ENCODE results near the gene NKX6-1.
A peak's percentile ranks its signal among the peaks of the same experiment; 100 is the strongest.

Gene NKX6-1

GRCh38 chr4:84497504-84498202, 1.4 kb downstream of the NKX6-1 start:
- DNase-seq = no peak

- DNase-seq = no peak
These were observed 2.2 kb downstream of the NKX6-1 start for GRCh38 chr4:84496706-84497503.

GRCh38 chr4:84496331-84496705, 2.8 kb downstream of the NKX6-1 start:
- DNase-seq = peak in 1 of 2 donors; percentile 50

- no peak for DNase-seq
These were observed 3.3 kb downstream of the NKX6-1 start for GRCh38 chr4:84495794-84496261.

GRCh38 chr4:84495118-84495793, 3.8 kb downstream of the NKX6-1 start:
- no peak for DNase-seq

GRCh38 chr4:84494531-84494930, 4.6 kb downstream of the NKX6-1 start:
- no peak for DNase-seq

GRCh38 chr4:84494076-84494475, 5.0 kb downstream of the NKX6-1 start:
- DNase-seq = no peak

GRCh38 chr4:84493092-84493850, 5.8 kb downstream of the NKX6-1 start:
- no peak for DNase-seq

GRCh38 chr4:84492737-84493091, 6.4 kb downstream of the NKX6-1 start:
- DNase-seq = no peak

GRCh38 chr4:84492290-84492689, 6.8 kb downstream of the NKX6-1 start:
- no peak for DNase-seq

- no peak for DNase-seq
These were observed 7.6 kb downstream of the NKX6-1 start for GRCh38 chr4:84491481-84491880.

GRCh38 chr4:84490663-84491062, 8.4 kb downstream of the NKX6-1 start:
- no peak for DNase-seq

- no peak for DNase-seq
These were observed 14.9 kb downstream of the NKX6-1 start for GRCh38 chr4:84484236-84484635.

GRCh38 chr4:84483688-84484087, 15.4 kb downstream of the NKX6-1 start:
- DNase-seq = no peak

- DNase-seq = no peak
These were observed 16.2 kb downstream of the NKX6-1 start for GRCh38 chr4:84482564-84483563.

GRCh38 chr4:84481860-84482245, 17.2 kb downstream of the NKX6-1 start:
- no peak for DNase-seq

- DNase-seq = no peak
These were observed 17.8 kb downstream of the NKX6-1 start for GRCh38 chr4:84481077-84481859.

- no peak for DNase-seq
These were observed 19.0 kb downstream of the NKX6-1 start for GRCh38 chr4:84480082-84480481.

GRCh38 chr4:84479663-84480062, 19.4 kb downstream of the NKX6-1 start:
- DNase-seq = no peak

- DNase-seq = no peak
These were observed 21.4 kb downstream of the NKX6-1 start for GRCh38 chr4:84477738-84478137.

- DNase-seq = no peak
These were observed 25.0 kb downstream of the NKX6-1 start for GRCh38 chr4:84474107-84474506.

Measured in inflammatory macrophage treated with lipopolysaccharide for 1 hour (primary cell).